NCI-H2171 treated with DMSO at 0.1 percent for 48 hours (cell line): ENCODE measurements around the gene IL16.

Experiments
- DNase-seq: peaks from one replicate; lab custom pipeline; 2025; lab: John Stamatoyannopoulos, UW

The IL16 gene

GRCh38 chr15:81256916-81257315 lies 60.2 kb downstream of the IL16 start:
- DNase-seq = peak; percentile 58

- DNase-seq = no peak
Observed at GRCh38 chr15:81257435-81257834, 60.8 kb downstream of the IL16 start.

GRCh38 chr15:81258455-81258854 lies 61.8 kb downstream of the IL16 start:
- no peak for DNase-seq

- DNase-seq = no peak
Observed at GRCh38 chr15:81259760-81260298, 63.1 kb downstream of the IL16 start.

- DNase-seq = no peak
Observed at GRCh38 chr15:81261172-81261811, 64.6 kb downstream of the IL16 start.

- no peak for DNase-seq
Observed at GRCh38 chr15:81263477-81263876, 66.8 kb downstream of the IL16 start.

- DNase-seq = peak; percentile 3
Observed at GRCh38 chr15:81264072-81264857, 67.6 kb downstream of the IL16 start.

GRCh38 chr15:81265256-81265943 lies 68.7 kb downstream of the IL16 start:
- DNase-seq = no peak

- DNase-seq = peak; percentile 84
Observed at GRCh38 chr15:81265944-81266775, 69.5 kb downstream of the IL16 start.

- no peak for DNase-seq
Observed at GRCh38 chr15:81268340-81268739, 71.7 kb downstream of the IL16 start.

- no peak for DNase-seq
Observed at GRCh38 chr15:81268881-81269601, 72.4 kb downstream of the IL16 start.

- no peak for DNase-seq
Observed at GRCh38 chr15:81270188-81270587, 73.5 kb downstream of the IL16 start.

- DNase-seq = no peak
Observed at GRCh38 chr15:81270781-81271491, 74.3 kb downstream of the IL16 start.

- no peak for DNase-seq
Observed at GRCh38 chr15:81271761-81272644, 75.3 kb downstream of the IL16 start.

- no peak for DNase-seq
Observed at GRCh38 chr15:81273200-81273599, 76.5 kb downstream of the IL16 start.

GRCh38 chr15:81273855-81274254 lies 77.2 kb downstream of the IL16 start:
- DNase-seq = no peak

- no peak for DNase-seq
Observed at GRCh38 chr15:81274255-81274654, 77.6 kb downstream of the IL16 start.

- peak; percentile 79 for DNase-seq
Observed at GRCh38 chr15:81274931-81275707, 78.4 kb downstream of the IL16 start.
